GM18508 (cell line): Measurements from ENCODE around the gene RBM19.

Experiments
- ATAC-seq: cut with Tn5 transposase; IDR thresholded peaks from one replicate; pipeline ENCODE4 v1.9.1; 2021; ENCODE audit warnings: moderate number of reproducible peaks; ENCODE audit not compliant: insufficient read depth, unreplicated experiment

RBM19 gene

DNA sequence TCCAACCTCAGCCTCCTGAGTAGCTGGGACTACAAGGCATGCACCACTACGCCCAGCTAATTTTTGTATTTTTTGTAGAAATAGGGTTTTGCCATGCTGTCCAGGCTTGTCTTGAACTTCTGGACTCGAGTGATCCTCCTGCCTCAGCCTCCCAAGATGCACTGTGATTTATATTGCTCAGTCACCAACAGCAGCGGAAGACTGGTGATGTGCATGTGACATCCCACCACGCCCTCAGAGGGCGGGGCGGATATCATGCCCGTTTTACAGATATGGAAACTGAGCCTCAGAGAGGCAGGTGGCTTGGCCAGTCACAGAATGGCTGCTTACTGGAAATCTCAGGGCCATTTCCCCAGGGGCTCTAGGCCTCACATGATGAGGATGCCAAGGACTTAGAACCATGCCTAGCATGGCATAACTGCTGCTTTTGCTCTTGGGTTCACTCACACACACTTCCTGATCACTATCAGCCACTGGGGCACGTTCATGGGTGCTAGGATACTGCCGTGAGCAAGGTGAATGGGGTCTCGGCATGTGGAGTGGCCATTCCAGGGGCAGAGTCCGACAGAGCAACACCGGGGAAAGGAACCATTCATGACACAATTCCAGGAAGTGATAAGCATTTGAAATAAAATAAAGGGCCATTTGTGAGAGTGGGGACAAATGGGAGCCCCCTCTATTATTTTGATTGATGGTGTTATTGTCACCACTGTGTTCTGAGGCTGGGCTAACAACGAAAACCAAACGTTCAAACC lies 31.9 kb downstream of the RBM19 start:
- ATAC-seq, result no peak

- no peak for ATAC-seq
Observed at GRCh38 chr12:113933201-113933786, 32.8 kb downstream of the RBM19 start.

GRCh38 chr12:113932381-113933196 lies 33.5 kb downstream of the RBM19 start:
- ATAC-seq, result no peak

DNA sequence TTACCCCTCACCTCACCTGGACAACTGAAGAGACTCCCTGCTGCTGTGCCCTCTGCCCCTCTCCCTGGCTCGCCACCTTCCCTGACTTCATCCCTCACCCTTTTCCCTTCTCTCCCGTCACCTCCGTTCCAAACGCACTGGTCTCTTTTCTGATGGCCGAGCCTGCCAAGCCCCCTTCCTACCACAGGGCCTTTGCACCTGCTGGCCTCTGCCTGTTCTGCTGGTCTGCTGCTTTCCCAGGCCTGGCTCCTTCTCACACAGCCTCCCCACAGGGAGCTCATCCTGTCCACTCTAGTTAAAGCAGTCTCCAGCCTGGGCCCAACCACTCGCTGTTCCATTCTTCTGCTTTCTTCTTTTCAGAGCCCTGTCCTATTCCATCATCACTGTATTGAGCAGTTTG lies 34.6 kb downstream of the RBM19 start:
- no peak for ATAC-seq

- ATAC-seq, result no peak
Observed at GRCh38 chr12:113930249-113930648, 35.9 kb downstream of the RBM19 start.

GRCh38 chr12:113929312-113929989 lies 36.7 kb downstream of the RBM19 start:
- ATAC-seq, result no peak

- ATAC-seq, result no peak
Observed at GRCh38 chr12:113926788-113927187, 39.3 kb downstream of the RBM19 start.

DNA sequence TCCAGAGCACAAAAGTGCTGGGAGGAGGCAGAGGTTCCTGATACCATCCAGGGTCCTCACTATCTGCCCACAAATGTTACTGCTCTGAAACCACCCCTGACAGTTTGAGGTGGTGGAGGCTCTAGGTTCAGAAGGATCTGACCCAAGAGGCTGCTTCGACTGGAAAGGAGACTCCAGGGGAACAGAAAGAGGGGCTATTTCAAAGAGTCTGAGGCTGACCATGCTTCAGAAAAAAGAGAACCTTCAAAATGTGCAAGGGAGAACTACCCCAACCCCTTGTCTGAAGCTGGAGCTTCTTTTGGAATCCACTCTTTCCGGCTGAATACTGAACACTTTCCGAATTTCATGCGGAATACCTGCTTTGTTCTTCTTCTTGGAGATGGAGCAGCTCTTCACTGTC lies 41.8 kb downstream of the RBM19 start:
- no peak for ATAC-seq

- no peak for ATAC-seq
Observed at GRCh38 chr12:113923251-113923650, 42.9 kb downstream of the RBM19 start.

DNA sequence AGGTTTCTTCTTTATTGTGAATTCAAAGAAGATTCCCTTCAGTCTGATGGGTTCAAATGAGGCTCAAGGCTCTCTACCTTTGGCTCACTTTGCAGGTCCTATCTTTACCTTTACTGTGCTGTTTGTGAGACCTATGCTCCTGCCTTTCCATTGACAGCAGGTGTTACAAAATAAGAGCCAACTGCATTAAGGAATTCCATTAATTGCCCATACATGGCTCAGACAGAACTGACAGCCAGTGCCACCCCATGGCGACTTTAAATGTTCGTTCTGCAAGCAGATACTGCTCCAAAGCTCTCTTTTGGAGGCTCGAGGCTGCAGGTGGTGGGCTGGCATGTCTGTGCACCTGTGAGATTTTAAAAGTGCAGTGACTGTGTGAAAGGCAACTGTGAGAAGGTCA lies 44.7 kb downstream of the RBM19 start:
- ATAC-seq, result no peak

GRCh38 chr12:113919791-113920190 lies 46.3 kb downstream of the RBM19 start:
- ATAC-seq, result no peak

DNA sequence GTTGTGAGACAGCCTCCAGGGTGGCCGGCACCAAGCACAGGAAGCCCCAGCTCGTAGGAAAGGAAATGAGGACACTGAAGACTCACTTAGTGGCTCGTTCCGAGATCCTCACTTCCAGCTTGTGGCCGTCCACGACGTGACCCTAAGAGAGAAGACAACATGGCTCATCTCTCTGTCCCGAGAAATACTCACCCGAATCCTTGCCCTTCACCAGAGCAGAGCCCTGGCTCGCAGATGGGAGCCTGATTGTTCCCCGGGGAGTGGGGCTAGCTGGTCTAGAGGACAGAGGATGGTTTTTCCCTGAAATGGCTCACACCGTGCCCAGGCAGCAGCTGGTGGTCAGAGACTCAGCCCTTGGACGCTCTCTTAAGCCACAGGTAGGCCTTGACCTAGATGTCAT lies 47.8 kb downstream of the RBM19 start:
- ATAC-seq, result no peak

DNA sequence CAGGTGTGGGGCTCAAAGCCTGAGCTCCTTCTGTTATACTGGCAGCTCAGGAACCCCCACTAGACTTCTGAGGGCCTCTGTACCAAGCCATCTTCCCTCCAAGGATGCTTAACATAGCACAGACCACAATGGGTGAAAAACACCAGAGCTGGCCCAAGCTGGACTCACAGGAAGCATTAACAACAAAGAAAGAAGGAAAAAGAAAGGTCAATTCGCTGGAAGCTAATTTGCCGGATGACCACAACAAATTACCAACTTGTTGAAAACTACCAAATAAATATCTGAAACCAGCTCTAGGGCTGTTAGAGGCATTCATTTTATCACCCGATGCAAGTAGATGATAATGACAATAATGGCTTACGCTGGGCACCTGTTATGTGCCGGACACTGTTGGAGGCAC lies 48.7 kb downstream of the RBM19 start:
- no peak for ATAC-seq

DNA sequence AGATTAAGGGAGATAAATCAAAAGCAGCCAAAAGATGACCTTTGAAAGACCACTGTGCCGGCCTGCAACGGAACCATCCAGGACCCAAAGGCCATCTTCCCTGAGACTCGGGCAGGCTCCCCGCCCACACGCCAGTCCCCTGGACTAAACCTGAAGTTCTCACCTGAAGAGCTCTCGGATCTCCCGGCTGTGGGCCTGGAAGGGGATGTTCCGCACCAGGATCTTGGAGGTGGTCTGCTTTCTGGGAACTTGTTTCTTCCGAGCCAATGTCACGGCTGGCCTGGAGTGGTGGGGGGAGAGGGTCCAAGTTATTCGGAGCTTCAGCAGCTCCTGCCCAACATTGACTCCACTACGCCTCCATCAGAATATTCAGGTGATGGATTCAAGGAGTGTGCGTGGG lies 51.3 kb downstream of the RBM19 start:
- no peak for ATAC-seq

GRCh38 chr12:113914176-113914575 lies 51.9 kb downstream of the RBM19 start:
- no peak for ATAC-seq

DNA sequence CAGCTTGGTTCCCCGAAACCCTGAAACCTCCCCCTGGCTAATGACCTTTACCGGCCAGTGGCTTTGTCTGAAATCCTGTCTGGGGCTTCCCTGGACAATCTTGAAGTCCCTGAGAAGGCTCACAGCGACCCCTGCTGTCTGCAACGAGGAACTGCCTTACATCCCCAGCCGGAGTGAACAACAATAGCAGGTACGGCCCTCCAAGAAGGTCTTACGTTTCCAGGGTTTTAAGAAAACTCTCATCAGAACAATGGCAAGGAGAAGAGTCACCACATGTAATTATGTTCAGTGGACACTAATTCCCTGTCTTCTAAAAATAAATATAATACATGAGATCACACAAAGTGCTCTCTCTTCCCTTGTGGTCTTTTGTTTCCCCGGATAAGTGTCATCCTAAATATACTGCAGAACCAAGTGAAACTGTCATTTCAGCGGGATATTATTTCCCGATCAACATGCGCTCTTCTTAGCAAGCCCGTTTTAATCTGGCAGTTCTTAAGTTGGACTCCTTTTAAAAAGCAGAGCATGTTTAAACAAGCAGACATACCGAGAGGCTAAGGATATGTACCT lies 53.3 kb downstream of the RBM19 start:
- no peak for ATAC-seq

DNA sequence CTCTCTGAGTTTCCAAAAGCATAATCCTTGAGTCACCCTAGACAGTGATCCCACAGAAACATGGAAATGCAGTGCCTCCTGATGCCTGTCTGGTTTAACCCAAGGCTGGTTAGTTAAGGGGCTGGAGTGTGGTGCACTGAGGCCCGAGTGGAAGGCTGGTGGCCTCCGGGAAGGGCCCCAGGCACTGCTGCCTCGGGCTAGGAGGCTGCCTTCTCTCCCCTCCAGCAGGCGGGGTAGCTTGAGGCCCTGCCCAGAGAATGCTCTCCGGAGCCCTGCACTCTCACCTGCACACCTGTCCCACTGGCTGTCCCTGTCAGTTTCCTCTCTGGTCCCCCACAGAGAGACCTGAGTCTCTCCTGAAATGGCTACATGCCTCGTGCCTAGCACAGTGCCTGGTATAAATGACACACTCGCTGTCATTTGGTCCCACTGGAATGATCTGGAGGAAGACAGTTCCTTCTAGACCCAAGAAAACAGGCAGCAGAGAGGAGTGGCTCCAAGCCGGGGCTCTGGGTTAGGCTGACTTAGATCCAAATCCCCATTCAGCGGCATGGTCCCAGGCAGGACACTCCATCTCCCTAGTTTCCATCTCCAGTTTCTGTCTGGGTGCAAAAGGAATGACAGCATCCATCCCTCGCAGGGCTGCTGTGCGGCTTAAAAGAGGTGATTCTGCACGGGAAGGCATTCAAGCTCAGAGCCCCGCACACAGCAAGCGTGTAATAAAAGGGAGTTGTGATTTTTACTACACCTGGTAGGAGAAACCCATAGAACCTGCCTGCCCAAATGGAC lies 54.0 kb downstream of the RBM19 start:
- ATAC-seq, result no peak

GRCh38 chr12:113910751-113911272 lies 55.3 kb downstream of the RBM19 start:
- ATAC-seq, result no peak

GRCh38 chr12:113909776-113910420 lies 56.2 kb downstream of the RBM19 start:
- ATAC-seq, result no peak
